ENCODE measurements around the gene GPR89B. TPM values are rescaled to one million over a fixed set of nuclear protein-coding genes. Genes with fewer than 3 reads are reported as not detected.
"Not testable (repeated sequence)": the region's sequence is repeated elsewhere in the genome, so short reads cannot be mapped to it uniquely, and the experiment has no call there.

GPR89B gene
- total and polyA plus RNA-seq, 9 of the 15 experiments (the other 6 are each of a cell fraction or from before 2014, with no cell fraction given) = 9.3 to 39.3 (median 19.6) TPM

DNA sequence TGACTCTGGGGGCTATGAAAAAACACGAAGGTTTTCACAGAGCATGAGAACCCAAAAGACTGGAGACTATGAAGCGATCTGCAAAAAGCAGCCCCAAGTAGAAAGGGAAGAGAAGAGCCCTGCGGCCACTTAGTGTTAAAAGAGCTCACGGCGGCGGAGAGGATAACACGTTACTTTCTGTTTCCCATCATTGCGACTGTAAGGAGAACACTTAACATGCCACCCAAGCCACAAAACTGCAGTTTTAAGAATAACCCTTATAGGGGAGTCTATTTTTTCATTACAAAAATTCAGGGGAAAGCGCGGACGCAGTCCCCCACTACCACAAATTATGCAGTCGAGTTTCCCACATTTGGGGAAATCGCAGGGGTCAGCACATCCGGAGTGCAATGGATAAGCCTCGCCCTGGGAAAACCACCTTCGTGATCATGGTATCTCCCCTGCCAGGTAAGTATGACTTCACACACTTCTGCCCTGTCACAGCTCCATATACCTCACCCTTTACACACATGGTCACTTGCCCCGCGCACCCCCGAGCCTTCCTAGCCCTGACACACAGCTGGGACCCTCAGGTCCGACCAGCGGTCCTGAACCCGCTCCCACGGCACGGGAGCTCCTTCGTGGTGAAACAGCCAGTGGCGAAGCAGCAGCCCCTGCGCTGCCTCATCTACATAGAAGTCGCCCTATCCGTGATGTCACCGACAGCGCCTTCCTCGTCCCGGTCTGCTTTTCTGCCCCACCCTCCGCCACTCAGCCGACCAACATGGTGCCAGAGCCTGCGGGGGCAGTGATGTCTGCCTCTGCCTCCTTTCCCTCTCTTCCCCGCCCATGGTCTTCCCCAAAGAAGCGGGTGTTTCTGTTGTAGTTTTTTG is 110.5 kb downstream of the GPR89B start (continued):
- peak; percentile 47; the same call in 1 of the 2 replicates for TF ChIP-seq ESRRA (IDR thresholded peaks at IDR 0.05; ENCODE audit: borderline replicate concordance, low read depth)
- TF ChIP-seq, protein P1, sequence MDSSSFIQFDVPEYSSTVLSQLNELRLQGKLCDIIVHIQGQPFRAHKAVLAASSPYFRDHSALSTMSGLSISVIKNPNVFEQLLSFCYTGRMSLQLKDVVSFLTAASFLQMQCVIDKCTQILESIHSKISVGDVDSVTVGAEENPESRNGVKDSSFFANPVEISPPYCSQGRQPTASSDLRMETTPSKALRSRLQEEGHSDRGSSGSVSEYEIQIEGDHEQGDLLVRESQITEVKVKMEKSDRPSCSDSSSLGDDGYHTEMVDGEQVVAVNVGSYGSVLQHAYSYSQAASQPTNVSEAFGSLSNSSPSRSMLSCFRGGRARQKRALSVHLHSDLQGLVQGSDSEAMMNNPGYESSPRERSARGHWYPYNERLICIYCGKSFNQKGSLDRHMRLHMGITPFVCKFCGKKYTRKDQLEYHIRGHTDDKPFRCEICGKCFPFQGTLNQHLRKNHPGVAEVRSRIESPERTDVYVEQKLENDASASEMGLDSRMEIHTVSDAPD (CRISPR knock-in tag; IDR thresholded peaks at IDR 0.05) = peak; percentile 39; the same call in 1 of the 2 replicates
- TF ChIP-seq, protein P2, sequence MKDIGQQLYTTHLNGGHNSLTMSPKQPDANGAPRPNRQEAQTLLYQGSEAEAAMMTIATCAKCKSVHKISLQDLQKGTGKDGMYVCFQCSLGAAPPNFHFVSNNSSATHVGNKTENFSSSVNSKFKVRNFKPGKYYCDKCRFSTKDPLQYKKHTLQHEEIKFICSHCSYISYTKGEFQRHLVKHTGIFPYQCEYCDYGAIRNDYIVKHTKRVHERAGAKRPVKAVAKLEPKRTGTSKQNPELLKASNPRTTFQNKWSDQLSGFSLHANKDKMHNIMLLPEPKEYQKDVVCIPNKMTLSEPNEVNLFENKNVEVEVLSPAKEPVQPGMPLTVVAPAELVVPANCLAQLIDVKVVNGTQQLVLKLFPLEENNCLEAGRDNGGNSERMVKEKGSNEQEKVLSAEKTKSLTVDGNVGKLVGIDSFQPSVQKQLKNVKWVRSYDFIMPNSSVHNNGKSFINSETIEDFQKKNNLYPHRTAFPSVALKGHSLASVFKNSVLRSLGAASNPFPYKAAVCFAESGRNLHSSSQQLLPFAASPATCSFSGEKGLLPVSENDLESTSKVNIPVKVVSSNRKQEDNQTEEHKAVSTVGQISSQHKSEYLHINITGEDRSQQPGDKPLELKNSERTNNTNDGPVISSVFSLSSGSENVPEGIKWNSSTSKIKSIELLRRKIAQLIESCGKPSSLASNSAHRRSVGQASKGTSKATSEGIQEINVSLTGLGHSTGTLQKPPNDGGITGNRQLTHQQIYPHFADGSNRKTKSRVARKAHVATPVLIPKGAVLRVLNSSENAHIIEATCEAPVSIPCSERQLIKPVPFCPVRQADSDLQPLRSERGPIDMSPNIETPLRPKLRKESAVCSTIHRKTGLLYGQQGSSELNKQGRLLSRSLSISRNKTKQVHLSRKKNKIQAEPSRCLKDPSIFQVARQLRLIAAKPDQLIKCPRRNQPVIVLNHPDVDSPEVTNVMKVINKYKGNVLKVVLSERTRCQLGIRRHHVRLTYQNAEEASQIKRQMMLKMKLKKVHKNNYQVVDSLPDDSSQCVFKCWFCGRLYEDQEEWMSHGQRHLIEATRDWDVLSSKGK (CRISPR knock-in tag; IDR thresholded peaks at IDR 0.05) = peak; percentile 85; the same call in 1 of the 2 replicates
- peak in 1 of 2 experiments; percentile 45; a peak in 2 of 4 replicates for TF ChIP-seq TRIM24 (IDR thresholded peaks at IDR 0.05)
- 0 out of 2 replicates have a peak, but pooled peaks have one; percentile 40 for TF ChIP-seq JUNB (CRISPR knock-in tag; conservative IDR thresholded peaks at IDR 0.05)
- 0 out of 2 replicates have a peak, but pooled peaks have one; percentile 26 for TF ChIP-seq MYC (IDR thresholded peaks at IDR 0.05; ENCODE audit: low read depth, low read length)
- TF ChIP-seq MYC (CRISPR knock-in tag; IDR thresholded peaks at IDR 0.05; ENCODE audit: borderline replicate concordance, low read depth); NR4A1 (CRISPR knock-in tag; IDR thresholded peaks at IDR 0.05); TOE1 (CRISPR knock-in tag; IDR thresholded peaks at IDR 0.05; ENCODE audit: borderline replicate concordance, low read depth): not testable (repeated sequence)
- TF ChIP-seq, protein P3, sequence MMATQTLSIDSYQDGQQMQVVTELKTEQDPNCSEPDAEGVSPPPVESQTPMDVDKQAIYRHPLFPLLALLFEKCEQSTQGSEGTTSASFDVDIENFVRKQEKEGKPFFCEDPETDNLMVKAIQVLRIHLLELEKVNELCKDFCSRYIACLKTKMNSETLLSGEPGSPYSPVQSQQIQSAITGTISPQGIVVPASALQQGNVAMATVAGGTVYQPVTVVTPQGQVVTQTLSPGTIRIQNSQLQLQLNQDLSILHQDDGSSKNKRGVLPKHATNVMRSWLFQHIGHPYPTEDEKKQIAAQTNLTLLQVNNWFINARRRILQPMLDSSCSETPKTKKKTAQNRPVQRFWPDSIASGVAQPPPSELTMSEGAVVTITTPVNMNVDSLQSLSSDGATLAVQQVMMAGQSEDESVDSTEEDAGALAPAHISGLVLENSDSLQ (IDR thresholded peaks at IDR 0.05) = 0 out of 2 replicates have a peak, but pooled peaks have one; percentile 8
- 0 out of 2 replicates have a peak, but pooled peaks have one; percentile 43 for TF ChIP-seq PHF21A (IDR thresholded peaks at IDR 0.05; ENCODE audit: borderline replicate concordance, low read depth)
- peak; percentile 91 for TF ChIP-seq NFXL1 (CRISPR knock-in tag; IDR thresholded peaks at IDR 0.05)
- 0 out of 2 replicates have a peak, but pooled peaks have one; percentile 19 for TF ChIP-seq GABPA (tag; conservative IDR thresholded peaks at IDR 0.05; ENCODE audit: low read depth)
- peak; percentile 60; the same call in 1 of the 2 replicates for TF ChIP-seq NR4A1 (tag; IDR thresholded peaks at IDR 0.05)
- peak; percentile 81 for TF ChIP-seq TOE1 (IDR thresholded peaks at IDR 0.05; ENCODE audit: borderline replicate concordance)
- TF ChIP-seq ARID1B (IDR thresholded peaks at IDR 0.05) = peak; percentile 40; the same call in 1 of the 2 replicates
- peak; percentile 31; the same call in 1 of the 2 replicates for TF ChIP-seq STAT5A (IDR thresholded peaks at IDR 0.05; ENCODE audit: borderline replicate concordance, low read length)
- TF ChIP-seq MAZ (CRISPR knock-in tag; conservative IDR thresholded peaks at IDR 0.05 in 1 of 2, IDR thresholded peaks at IDR 0.05 in 1 of 2) = peak; percentile 67 to 80; a peak in 3 of 4 replicates
- peak; percentile 49; the same call in 1 of the 2 replicates for TF ChIP-seq CTBP1 (IDR thresholded peaks at IDR 0.05; ENCODE audit: borderline replicate concordance)

All from K562 (cell line).